DOHH2 (cell line): ENCODE results near the gene TCF3.

Experiments used
- H3F3A ChIP-seq: fragments of 200-600 bp; sonication (generic), shearing (Covaris generic); 2 replicates; pipeline ENCODE4 v1.6.0; 2016; ENCODE audit warnings: antibody characterized with exemption, mild to moderate bottlenecking; ENCODE audit not compliant: control insufficient read depth, insufficient read depth
- H3K27ac ChIP-seq: fragments of 200-600 bp; sonication (generic); 2 replicates; pipeline ENCODE4 v1.5.1; 2014; ENCODE audit warnings: low read depth, mild to moderate bottlenecking, low read length, moderate library complexity
- H3K27me3 ChIP-seq: fragments of 200-600 bp; sonication (generic); 2 replicates; pipeline ENCODE4 v1.6.1; 2014; ENCODE audit warnings: mild to moderate bottlenecking, low read length, mixed read lengths; ENCODE audit not compliant: control insufficient read depth
- H3K36me3 ChIP-seq: fragments of 200-600 bp; sonication (generic); 2 replicates; pipeline ENCODE4 v1.6.1; 2014; ENCODE audit warnings: mild to moderate bottlenecking, low read length, moderate library complexity, mixed read lengths; ENCODE audit not compliant: control insufficient read depth
- H3K4me1 ChIP-seq: fragments of 200-600 bp; sonication (generic); 2 replicates; pipeline ENCODE4 v1.6.1; 2014; ENCODE audit warnings: mild to moderate bottlenecking, low read length, mixed read lengths; ENCODE audit not compliant: control insufficient read depth
- H3K4me2 ChIP-seq: fragments of 200-600 bp; sonication (generic); 2 replicates; pipeline ENCODE4 v1.6.0; 2014; ENCODE audit warnings: mild to moderate bottlenecking, low read length, moderate library complexity
- H3K4me3 ChIP-seq: fragments of 200-600 bp; sonication (generic); 2 replicates; pipeline ENCODE4 v1.5.1; 2014; ENCODE audit warnings: mild to moderate bottlenecking, low read length, mixed read lengths
- H3K79me2 ChIP-seq: fragments of 200-600 bp; sonication (generic); 2 replicates; pipeline ENCODE4 v1.6.1; 2014; ENCODE audit warnings: mild to moderate bottlenecking, low read length, mixed read lengths; ENCODE audit not compliant: control insufficient read depth
- H3K9me2 ChIP-seq: fragments of 200-600 bp; sonication (generic); replicated peaks from 2 replicates; pipeline ENCODE4 v1.6.1; 2014; ENCODE audit warnings: mild to moderate bottlenecking, low read length, mixed read lengths; ENCODE audit not compliant: control insufficient read depth
- H3K9me3 ChIP-seq: fragments of 200-600 bp; sonication (generic); 2 replicates; pipeline ENCODE4 v1.6.1; 2014; ENCODE audit warnings: antibody characterized with exemption, low read length, mixed read lengths; ENCODE audit not compliant: control insufficient read depth, insufficient read depth
- H4K20me1 ChIP-seq: fragments of 200-600 bp; sonication (generic); 2 replicates; pipeline ENCODE4 v1.6.0; 2014; ENCODE audit warnings: low read depth, mild to moderate bottlenecking, antibody characterized with exemption, low read length, moderate library complexity; ENCODE audit not compliant: control insufficient read depth, insufficient read depth
- EZH2phosphoT487 ChIP-seq: fragments of 200-600 bp; sonication (generic); IDR thresholded peaks from 2 replicates; pipeline ENCODE4 v1.6.1; 2017; ENCODE audit warnings: borderline replicate concordance, mild to moderate bottlenecking, antibody characterized with exemption, low read length, moderate library complexity, mixed read lengths
- TF ChIP-seq, protein P1 (sequence below): fragments of 200-600 bp; sonication (generic); IDR thresholded peaks from one replicate; pipeline ENCODE4 v1.5.1; 2014; ENCODE audit warnings: antibody characterized with exemption, mild to moderate bottlenecking, low read depth, low read length; ENCODE audit not compliant: poor library complexity, severe bottlenecking

Gene TCF3

DNA sequence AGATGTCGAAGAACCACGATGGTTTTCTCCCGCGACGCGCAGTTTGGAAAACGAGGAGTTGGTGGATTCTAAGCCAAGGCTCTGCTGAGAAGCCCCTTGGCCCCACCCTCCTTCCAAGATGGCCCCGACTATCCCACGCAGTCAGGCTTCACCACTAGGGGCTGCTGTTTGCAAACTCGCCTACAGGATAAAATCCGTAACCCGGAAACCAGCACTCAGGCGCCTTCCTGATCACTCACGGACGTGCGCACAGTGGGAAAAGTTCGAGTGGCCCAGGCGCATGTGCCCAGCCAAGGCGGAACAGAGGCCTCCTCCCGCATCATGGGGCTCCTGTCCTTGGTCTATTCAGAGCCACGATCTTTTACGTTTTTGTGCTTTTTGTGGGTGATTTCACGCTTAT lies 28.0 kb downstream of the TCF3 start:
- Histone ChIP-seq H3K27me3 (no peaks in the 10 kb centered on the region), H3K27ac (no peak overlapping the region), H3K9me3 (no peaks in the 10 kb centered on the region), H3K4me3 (no peak overlapping the region), H3F3A (no peaks in the 10 kb centered on the region), H3K4me2 (no peak overlapping the region), H4K20me1 (peaks cover 9% of the 10 kb centered on the region; the same call in 1 of the 2 replicates), H3K79me2 (peaks cover 56% of the 10 kb centered on the region), H3K36me3 (peaks cover 76% of the 10 kb centered on the region), H3K4me1 (peaks cover 48% of the 10 kb centered on the region), H3K9me2 (no peaks in the 10 kb centered on the region)
- TF ChIP-seq EZH2phosphoT487 = no peak
- TF ChIP-seq, protein P1, sequence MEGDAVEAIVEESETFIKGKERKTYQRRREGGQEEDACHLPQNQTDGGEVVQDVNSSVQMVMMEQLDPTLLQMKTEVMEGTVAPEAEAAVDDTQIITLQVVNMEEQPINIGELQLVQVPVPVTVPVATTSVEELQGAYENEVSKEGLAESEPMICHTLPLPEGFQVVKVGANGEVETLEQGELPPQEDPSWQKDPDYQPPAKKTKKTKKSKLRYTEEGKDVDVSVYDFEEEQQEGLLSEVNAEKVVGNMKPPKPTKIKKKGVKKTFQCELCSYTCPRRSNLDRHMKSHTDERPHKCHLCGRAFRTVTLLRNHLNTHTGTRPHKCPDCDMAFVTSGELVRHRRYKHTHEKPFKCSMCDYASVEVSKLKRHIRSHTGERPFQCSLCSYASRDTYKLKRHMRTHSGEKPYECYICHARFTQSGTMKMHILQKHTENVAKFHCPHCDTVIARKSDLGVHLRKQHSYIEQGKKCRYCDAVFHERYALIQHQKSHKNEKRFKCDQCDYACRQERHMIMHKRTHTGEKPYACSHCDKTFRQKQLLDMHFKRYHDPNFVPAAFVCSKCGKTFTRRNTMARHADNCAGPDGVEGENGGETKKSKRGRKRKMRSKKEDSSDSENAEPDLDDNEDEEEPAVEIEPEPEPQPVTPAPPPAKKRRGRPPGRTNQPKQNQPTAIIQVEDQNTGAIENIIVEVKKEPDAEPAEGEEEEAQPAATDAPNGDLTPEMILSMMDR = peak; percentile 84

GRCh38 chr19:1622541-1622940 lies 29.9 kb downstream of the TCF3 start:
- TF ChIP-seq EZH2phosphoT487 = no peak
- Histone ChIP-seq H3K36me3 (peaks cover 93% of the 10 kb centered on the region), H3K27ac (no peak overlapping the region), H3K4me2 (no peak overlapping the region), H4K20me1 (peaks cover 11% of the 10 kb centered on the region; the same call in 1 of the 2 replicates), H3F3A (0 out of 2 replicates have a peak, but pooled peaks cover 6% of the 10 kb centered on the region), H3K4me1 (peaks cover 68% of the 10 kb centered on the region), H3K4me3 (no peak overlapping the region), H3K79me2 (peaks cover 69% of the 10 kb centered on the region), H3K27me3 (no peaks in the 10 kb centered on the region), H3K9me2 (no peaks in the 10 kb centered on the region), H3K9me3 (no peaks in the 10 kb centered on the region)

GRCh38 chr19:1622007-1622406 lies 30.4 kb downstream of the TCF3 start:
- H3K4me3 ChIP-seq = no peak overlapping the region
- H4K20me1 ChIP-seq = peaks cover 8% of the 10 kb centered on the region; the same call in 1 of the 2 replicates
- no peaks in the 10 kb centered on the region for H3K9me3 ChIP-seq
- peaks cover 94% of the 10 kb centered on the region for H3K36me3 ChIP-seq
- peaks cover 71% of the 10 kb centered on the region for H3K79me2 ChIP-seq
- peaks cover 73% of the 10 kb centered on the region for H3K4me1 ChIP-seq
- H3K27me3 ChIP-seq = no peaks in the 10 kb centered on the region
- peaks cover 11% of the 10 kb centered on the region; the same call in 1 of the 2 replicates for H3F3A ChIP-seq
- no peaks in the 10 kb centered on the region for H3K9me2 ChIP-seq
- no peak overlapping the region for H3K27ac ChIP-seq
- TF ChIP-seq, protein P1 = no peak
- no peak for TF ChIP-seq EZH2phosphoT487
- no peak overlapping the region for H3K4me2 ChIP-seq

GRCh38 chr19:1621574-1621973 lies 30.8 kb downstream of the TCF3 start:
- H3K4me3 ChIP-seq = no peak overlapping the region

More at GRCh38 chr19:1621574-1621973, 30.8 kb downstream of the TCF3 start:
- H3K4me1 ChIP-seq = peaks cover 77% of the 10 kb centered on the region
- peaks cover 15% of the 10 kb centered on the region; the same call in 1 of the 2 replicates for H3F3A ChIP-seq
- peaks cover 8% of the 10 kb centered on the region; the same call in 1 of the 2 replicates for H4K20me1 ChIP-seq
- H3K36me3 ChIP-seq = peaks cover 95% of the 10 kb centered on the region
- H3K9me3 ChIP-seq = no peaks in the 10 kb centered on the region
- no peaks in the 10 kb centered on the region for H3K27me3 ChIP-seq
- TF ChIP-seq EZH2phosphoT487 = no peak
- TF ChIP-seq, protein P1 = no peak
- peaks cover 73% of the 10 kb centered on the region for H3K79me2 ChIP-seq
- H3K4me2 ChIP-seq = 0 out of 2 replicates have a peak overlapping the region, but pooled peaks have one; percentile 1
- H3K9me2 ChIP-seq = no peaks in the 10 kb centered on the region
- H3K27ac ChIP-seq = peak overlapping the region; percentile 36; the same call in 1 of the 2 replicates
